Measurements from ENCODE around the gene MCF2L2.

MCF2L2 gene

GRCh38 chr3:183317886-183318865 is 110.2 kb downstream of the MCF2L2 start:
- DNase-seq: no peak

DNA sequence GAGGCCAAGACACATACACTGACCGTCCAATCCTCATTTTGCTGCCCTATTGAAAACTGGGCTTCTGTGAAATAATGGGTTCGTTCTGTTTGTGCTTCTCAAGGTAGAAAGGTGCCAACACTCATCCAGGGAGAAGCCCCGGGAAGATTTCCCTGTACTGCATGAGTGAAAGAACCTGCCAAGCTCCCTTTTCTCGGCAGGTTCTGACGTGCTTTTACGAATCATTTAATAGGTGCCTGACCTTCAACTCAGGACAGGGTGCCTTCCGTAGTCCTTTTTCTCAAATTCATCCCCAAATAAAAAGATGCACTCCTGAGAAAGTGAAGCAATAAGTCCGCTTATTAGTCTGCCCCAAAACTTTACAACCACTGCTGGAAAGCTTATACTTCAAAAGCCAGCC is 111.1 kb downstream of the MCF2L2 start:
- no peak for DNase-seq

GRCh38 chr3:183315739-183316138 is 112.7 kb downstream of the MCF2L2 start:
- no peak for DNase-seq

GRCh38 chr3:183313764-183314163 is 114.7 kb downstream of the MCF2L2 start:
- DNase-seq: no peak

DNA sequence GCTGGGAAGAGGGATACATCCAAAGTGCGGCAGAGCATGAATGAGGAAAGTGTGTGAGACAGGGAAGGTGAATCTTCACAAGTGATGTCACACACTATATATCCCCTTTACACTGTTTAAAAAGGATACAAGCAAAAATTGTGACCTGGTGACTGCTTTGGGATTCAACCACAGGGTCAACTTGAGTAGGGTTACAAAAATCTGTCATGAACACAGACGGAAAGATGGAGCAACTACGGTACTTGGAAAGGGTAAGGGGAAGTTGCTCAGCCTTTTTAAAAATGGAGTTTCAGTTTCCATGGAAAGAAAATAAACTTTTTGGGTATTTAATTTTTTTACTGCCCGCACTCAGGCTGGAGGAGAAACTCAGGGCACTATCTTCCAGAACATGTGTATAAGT is 115.1 kb downstream of the MCF2L2 start:
- no peak for DNase-seq

DNA sequence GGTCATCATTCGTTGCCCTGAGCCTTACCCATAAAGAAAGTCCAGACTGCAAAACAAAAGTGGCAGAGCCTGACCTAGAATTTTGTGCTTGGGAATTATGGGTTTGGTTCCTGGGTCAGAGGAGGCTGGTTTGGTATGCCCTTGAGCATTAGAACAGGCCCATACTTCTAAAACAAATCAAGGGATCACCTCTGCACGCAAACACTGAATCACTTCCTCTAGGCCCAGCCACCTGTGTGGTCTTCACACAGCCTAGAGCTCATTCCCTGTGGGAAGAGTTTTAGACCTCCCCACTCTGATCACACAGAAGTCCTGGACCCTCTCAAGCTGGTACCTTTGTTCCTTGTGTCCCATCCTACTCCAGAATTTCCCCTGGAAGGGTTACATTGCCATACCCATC is 116.0 kb downstream of the MCF2L2 start:
- DNase-seq: no peak

DNA sequence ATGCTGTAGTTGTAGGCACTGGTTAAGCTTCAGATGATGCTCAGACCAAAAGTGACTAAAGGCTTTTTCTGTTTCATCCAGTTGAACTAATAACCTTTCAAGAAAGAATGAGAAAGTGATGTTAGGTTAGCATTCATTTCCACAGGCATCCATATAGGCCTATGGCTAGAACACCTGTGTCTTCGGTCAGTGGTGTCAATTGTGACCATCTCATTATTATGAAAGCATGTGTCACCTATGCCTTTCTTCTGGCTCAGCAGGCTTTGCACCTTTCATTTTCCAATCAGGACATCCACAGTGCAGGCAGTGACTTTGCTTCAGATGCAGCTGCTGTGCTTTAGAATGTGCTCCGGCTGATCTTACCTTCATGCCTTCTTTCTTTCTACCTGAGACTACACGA is 117.5 kb downstream of the MCF2L2 start:
- DNase-seq: no peak

- no peak for DNase-seq
These were observed 119.1 kb downstream of the MCF2L2 start for GRCh38 chr3:183309276-183309675.

DNA sequence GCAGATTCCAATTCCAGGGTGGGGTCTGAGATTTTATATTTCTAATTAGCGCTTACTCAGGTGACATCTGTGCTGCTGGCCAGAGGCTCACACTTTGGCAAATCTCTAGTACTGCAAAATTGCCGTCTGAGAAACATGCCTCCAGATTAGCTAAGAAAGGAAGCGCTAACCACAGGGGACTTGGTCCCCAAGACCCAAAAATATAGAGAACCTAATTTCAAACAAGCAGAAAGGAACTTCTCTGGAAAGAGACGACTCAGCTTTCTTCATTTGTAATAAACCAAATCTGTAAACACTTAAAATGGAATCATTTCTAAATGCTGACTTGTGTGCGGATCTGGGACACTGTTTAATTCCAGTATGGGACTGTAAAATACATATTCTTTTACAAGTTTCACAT is 119.7 kb downstream of the MCF2L2 start:
- DNase-seq: no peak

- no peak for DNase-seq
These were observed 120.7 kb downstream of the MCF2L2 start for GRCh38 chr3:183307749-183308148.

DNA sequence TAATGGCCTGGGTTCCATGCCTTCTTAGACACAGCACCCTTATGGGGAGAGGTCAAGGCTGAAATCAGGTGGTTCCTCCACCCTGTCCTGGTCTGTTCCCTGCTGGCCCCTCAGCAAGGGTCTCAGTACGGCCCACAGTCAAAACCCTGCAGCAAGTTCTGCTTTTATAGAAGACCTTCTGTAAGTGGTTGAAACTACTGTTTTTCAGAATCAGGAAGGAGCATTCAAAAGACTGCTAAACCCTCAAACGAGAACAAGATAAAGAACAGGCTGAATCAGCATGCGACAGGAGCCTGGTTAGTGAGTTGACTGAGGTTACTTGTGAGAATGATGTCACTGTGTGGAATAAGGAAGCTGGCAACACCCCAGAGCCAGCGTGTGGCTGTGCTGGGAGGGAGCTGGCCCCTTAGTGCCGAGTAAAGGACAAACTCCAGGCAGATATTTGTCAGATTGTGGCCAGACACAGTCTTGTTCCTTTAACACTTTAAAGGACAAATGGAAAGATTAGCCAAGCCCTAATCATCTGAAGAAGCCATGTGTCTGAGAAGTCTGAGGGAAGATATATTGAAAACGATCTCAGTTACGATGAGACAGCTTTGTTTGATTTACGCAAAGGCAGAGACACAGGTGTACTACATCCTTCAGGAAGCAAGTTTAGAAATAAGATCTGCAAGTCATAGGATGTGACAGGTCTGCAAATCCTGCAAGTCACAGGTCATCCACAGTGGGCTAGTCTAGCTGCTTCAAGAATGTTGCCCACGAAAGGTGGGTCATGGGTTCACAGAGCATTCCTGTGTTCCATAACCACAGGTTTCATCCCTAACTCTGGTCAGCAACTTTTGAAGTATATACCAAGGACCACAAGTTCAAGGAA is 121.4 kb downstream of the MCF2L2 start:
- DNase-seq: no peak

DNA sequence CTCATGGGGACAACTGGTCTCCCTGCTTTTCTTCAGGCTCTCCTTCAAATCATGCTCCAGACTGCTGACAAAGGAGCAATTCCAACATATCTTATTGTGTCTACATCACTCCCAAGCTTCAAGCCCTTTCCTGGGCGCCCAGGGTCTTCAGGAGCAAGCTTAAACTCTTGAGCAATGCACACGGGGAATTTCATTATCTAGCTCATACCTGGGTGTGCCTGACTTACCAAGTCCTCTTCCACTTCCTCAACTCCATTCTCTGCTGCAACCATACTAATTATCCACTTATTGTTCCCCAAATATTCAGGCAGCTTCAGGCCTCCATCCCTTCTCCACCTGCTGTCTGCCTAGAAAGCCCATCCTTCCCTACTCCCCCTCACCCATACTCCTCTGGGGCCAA is 124.7 kb downstream of the MCF2L2 start:
- no peak for DNase-seq

DNA sequence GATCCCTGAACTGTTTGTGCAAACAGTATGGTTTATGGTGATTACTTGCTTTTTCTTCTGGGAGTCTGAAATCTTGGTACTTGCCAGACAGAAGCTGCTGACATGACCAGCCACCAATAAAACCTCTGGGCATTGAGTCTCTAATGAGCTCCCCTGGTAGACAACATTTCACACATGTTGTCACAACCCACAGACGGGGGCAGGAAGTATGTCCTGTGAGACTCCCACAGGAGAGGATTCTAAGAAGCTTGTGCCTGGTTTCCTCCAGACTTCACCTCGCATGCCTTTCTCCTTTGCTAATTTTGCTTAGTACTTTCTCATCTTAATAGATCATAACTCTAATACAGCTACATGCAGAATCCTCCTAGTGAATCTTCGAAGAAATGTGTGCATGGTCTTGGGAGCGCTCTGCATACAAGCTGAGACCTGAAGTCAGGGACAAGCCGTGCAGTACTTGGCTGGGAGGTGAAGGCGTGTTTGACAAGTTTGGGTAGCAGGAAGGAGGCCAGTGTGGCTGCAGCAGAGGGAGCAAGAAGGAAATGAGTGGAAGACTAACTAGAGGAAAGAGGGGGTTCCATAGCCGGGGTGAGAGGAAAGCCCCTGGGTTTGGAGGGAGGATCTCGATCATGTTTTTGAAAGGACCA is 126.4 kb downstream of the MCF2L2 start:
- no peak for DNase-seq

- no peak for DNase-seq
These were observed 127.3 kb downstream of the MCF2L2 start for GRCh38 chr3:183300996-183301562.

- no peak for DNase-seq
These were observed 128.4 kb downstream of the MCF2L2 start for GRCh38 chr3:183299976-183300375.

GRCh38 chr3:183298701-183299153 is 129.7 kb downstream of the MCF2L2 start:
- DNase-seq: no peak

GRCh38 chr3:183296944-183297343 is 131.5 kb downstream of the MCF2L2 start:
- no peak for DNase-seq

DNA sequence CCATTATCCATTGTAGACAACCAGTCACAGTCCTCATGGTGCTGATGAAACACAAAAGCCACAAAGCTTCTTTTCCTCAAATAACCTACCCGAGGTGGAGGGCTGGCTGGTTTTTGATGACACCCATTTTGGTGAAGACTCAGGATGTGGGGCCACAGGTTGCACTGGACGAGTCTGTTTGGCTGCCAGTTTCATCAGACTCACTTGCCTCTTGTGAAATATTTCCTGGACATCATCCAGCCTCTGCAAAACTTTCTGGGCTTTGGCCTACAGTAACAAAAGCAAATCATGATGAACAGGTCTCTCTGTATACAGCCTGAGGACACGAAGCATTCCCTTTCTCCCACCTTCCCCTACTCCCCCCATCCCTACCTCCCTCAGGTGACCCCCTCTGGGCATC is 133.2 kb downstream of the MCF2L2 start:
- DNase-seq: no peak

GRCh38 chr3:183293966-183294365 is 134.5 kb downstream of the MCF2L2 start:
- DNase-seq: no peak

DNA sequence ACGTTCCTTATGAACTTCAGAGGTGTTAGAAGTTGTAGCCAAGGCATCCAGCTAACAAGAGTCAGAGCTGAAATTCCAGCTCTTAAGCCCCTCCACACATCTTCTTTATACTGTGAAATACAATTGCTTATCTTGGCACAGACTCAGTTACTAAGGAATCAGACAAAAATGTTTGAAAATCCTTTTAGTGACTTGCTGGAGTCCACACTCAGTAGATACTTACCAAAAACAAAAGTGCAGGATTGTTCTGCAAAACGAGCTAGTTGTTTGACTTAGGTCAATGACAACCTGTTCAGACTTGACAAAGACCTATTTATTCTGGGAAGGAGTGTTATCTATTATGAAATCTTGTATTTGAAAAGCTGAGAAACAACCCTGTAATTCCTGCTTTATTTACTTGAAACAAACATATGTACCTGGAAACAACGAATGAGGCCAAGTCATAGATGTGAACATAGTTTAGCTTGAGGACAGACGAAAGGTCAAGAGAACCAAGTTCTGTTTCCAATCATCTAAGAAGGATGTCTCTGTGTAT is 136.9 kb downstream of the MCF2L2 start:
- DNase-seq: no peak

DNA sequence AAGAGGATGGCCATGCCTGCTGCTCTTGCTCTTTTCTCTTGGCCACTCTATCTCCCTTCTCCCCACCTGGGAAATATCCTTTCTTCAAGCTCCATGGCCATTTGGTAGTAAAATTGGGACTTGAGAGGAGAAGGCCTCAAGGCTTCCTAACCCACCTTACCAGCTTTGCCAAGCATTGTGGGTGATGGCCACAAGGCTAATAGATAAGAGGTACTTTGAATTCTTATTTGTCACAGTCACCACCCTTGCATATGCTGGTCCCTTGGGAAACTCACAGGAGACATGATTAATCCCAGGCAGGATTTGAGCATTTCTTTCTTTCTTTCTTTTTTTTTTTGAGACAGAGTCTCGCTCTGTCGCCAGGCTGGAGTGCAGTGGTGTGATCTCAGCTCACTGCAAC is 138.2 kb downstream of the MCF2L2 start:
- DNase-seq: no peak

- no peak for DNase-seq
These were observed 140.3 kb downstream of the MCF2L2 start for GRCh38 chr3:183288117-183288516.

All from NCI-H1048 (cell line).